SU-DHL-6 (cell line): ENCODE measurements around the gene PIGN.

Experiments
- H2AFZ ChIP-seq: fragments of 200-600 bp; sonication (generic); 2 replicates; pipeline ENCODE4 v1.6.1; 2014; ENCODE audit warnings: low read depth, mild to moderate bottlenecking, moderate library complexity, mixed read lengths, antibody characterized with exemption, low read length; ENCODE audit not compliant: severe bottlenecking
- H3F3A ChIP-seq: fragments of 200-600 bp; shearing (Covaris generic); 2 replicates; pipeline ENCODE4 v1.6.0; 2016; ENCODE audit warnings: antibody characterized with exemption, mild to moderate bottlenecking; ENCODE audit not compliant: insufficient read depth
- H3K27ac ChIP-seq: fragments of 200-600 bp; sonication (generic); 2 replicates; pipeline ENCODE4 v1.5.1; 2016; ENCODE audit warnings: low read depth, mild to moderate bottlenecking, low read length, moderate library complexity, mixed read lengths
- H3K27me3 ChIP-seq: fragments of 200-600 bp; sonication (generic), shearing (Covaris generic); 2 replicates; pipeline ENCODE4 v1.6.0; 2014; ENCODE audit warnings: mild to moderate bottlenecking, low read length
- H3K36me3 ChIP-seq: fragments of 200-600 bp; sonication (generic); 2 replicates; pipeline ENCODE4 v1.6.1; 2014; ENCODE audit warnings: mild to moderate bottlenecking, low read length, mixed read lengths
- H3K4me2 ChIP-seq: fragments of 300-600, 200-600 bp; shearing (Covaris generic), sonication (generic); 2 replicates; pipeline ENCODE4 v1.6.0; 2014; ENCODE audit warnings: low read length, low read depth, mild to moderate bottlenecking; ENCODE audit not compliant: poor library complexity, severe bottlenecking
- H3K4me3 ChIP-seq: fragments of 200-600 bp; sonication (generic); 2 replicates; pipeline ENCODE4 v1.5.1; 2014; ENCODE audit warnings: antibody characterized with exemption, low read length, mild to moderate bottlenecking, mixed read lengths; ENCODE audit not compliant: insufficient read depth, poor library complexity, severe bottlenecking
- H3K79me2 ChIP-seq: fragments of 200-600 bp; sonication (generic); 2 replicates; pipeline ENCODE4 v1.6.1; 2014; ENCODE audit warnings: mild to moderate bottlenecking, low read length, moderate library complexity; ENCODE audit not compliant: insufficient read depth
- H3K9ac ChIP-seq: fragments of 200-600 bp; sonication (generic); 2 replicates; pipeline ENCODE4 v1.7.0; 2014; ENCODE audit warnings: mild to moderate bottlenecking, low read length
- H3K9me2 ChIP-seq: fragments of 200-600 bp; sonication (generic); replicated peaks from 2 replicates; pipeline ENCODE4 v1.6.1; 2014; ENCODE audit warnings: low read length; ENCODE audit not compliant: insufficient read depth
- H3K9me3 ChIP-seq: fragments of 200-600 bp; sonication (generic); 2 replicates; pipeline ENCODE4 v1.6.1; 2014; ENCODE audit warnings: low read length, mixed read lengths; ENCODE audit not compliant: insufficient read depth
- H4K20me1 ChIP-seq: fragments of 200-600 bp; sonication (generic); 2 replicates; pipeline ENCODE4 v1.6.1; 2014; ENCODE audit warnings: low read depth, mild to moderate bottlenecking, antibody characterized with exemption, low read length, moderate library complexity, mixed read lengths
- EZH2phosphoT487 ChIP-seq: fragments of 200-600 bp; sonication (generic), shearing (Covaris generic); conservative IDR thresholded peaks from 2 replicates; pipeline ENCODE4 v1.6.1; 2018; ENCODE audit warnings: mild to moderate bottlenecking, antibody characterized with exemption, low read length, moderate library complexity, mixed read lengths
- TF ChIP-seq, protein P1 (sequence below): fragments of 200-600 bp; sonication (generic); IDR thresholded peaks from one replicate; pipeline ENCODE4 v1.5.1; 2017; ENCODE audit warnings: antibody characterized with exemption, mild to moderate bottlenecking, low read length, moderate library complexity; ENCODE audit not compliant: insufficient read depth, poor library complexity, severe bottlenecking

Gene PIGN

GRCh38 chr18:62118328-62118727 is 68.5 kb downstream of the PIGN start:
- H3K4me2 ChIP-seq: no peak overlapping the region
- no peak overlapping the region for H3K27ac ChIP-seq
- no peak overlapping the region for H3K4me3 ChIP-seq
- H3K9ac ChIP-seq: no peak overlapping the region
- no peaks in the 10 kb centered on the region for H3K79me2 ChIP-seq
- H3K36me3 ChIP-seq: peaks cover 6% of the 10 kb centered on the region
- no peaks in the 10 kb centered on the region for H3K27me3 ChIP-seq
- H3K9me3 ChIP-seq: no peaks in the 10 kb centered on the region
- H4K20me1 ChIP-seq: no peaks in the 10 kb centered on the region
- TF ChIP-seq EZH2phosphoT487: no peak
- TF ChIP-seq, protein P1, sequence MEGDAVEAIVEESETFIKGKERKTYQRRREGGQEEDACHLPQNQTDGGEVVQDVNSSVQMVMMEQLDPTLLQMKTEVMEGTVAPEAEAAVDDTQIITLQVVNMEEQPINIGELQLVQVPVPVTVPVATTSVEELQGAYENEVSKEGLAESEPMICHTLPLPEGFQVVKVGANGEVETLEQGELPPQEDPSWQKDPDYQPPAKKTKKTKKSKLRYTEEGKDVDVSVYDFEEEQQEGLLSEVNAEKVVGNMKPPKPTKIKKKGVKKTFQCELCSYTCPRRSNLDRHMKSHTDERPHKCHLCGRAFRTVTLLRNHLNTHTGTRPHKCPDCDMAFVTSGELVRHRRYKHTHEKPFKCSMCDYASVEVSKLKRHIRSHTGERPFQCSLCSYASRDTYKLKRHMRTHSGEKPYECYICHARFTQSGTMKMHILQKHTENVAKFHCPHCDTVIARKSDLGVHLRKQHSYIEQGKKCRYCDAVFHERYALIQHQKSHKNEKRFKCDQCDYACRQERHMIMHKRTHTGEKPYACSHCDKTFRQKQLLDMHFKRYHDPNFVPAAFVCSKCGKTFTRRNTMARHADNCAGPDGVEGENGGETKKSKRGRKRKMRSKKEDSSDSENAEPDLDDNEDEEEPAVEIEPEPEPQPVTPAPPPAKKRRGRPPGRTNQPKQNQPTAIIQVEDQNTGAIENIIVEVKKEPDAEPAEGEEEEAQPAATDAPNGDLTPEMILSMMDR: no peak
- no peak overlapping the region for H2AFZ ChIP-seq
- no peaks in the 10 kb centered on the region for H3F3A ChIP-seq
- H3K9me2 ChIP-seq: no peaks in the 10 kb centered on the region

- H4K20me1 ChIP-seq: no peaks in the 10 kb centered on the region; the same call in 1 of the 2 replicates
- no peak overlapping the region for H3K9ac ChIP-seq
- no peak overlapping the region for H3K4me3 ChIP-seq
- no peaks in the 10 kb centered on the region for H3K9me3 ChIP-seq
- peaks cover 13% of the 10 kb centered on the region; the same call in 1 of the 2 replicates for H3K36me3 ChIP-seq
- no peak overlapping the region for H2AFZ ChIP-seq
- no peaks in the 10 kb centered on the region for H3K9me2 ChIP-seq
- no peak for TF ChIP-seq EZH2phosphoT487
- TF ChIP-seq, protein P1: no peak
- no peaks in the 10 kb centered on the region for H3F3A ChIP-seq
- no peak overlapping the region for H3K4me2 ChIP-seq
- H3K27ac ChIP-seq: no peak overlapping the region
- H3K27me3 ChIP-seq: no peaks in the 10 kb centered on the region
- H3K79me2 ChIP-seq: no peaks in the 10 kb centered on the region
Measured at GRCh38 chr18:62109676-62110075, 77.2 kb downstream of the PIGN start.

DNA sequence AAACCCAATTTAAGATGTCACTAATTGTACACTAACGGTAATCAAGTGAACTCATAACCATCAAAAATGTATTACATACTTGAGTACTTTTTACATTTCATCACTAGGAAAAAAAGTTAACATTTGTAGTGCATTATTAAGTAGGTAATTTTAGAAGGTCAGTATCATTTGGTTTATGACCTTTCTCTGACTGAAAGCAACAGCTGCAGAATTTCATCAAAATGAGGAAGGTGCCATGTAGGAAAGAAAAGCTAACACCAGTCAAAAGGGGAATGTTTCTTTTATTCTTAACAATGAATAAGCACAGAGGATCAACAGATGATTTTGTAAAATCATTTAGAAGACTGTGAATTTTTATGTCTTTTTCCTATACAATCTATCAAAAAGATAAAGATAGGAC is 79.0 kb downstream of the PIGN start:
- Histone ChIP-seq H3K9ac (no peak overlapping the region), H3K36me3 (peaks cover 7% of the 10 kb centered on the region; the same call in 1 of the 2 replicates), H3K4me2 (no peak overlapping the region), H3F3A (no peaks in the 10 kb centered on the region), H3K27ac (no peak overlapping the region), H3K27me3 (no peaks in the 10 kb centered on the region), H3K9me2 (no peaks in the 10 kb centered on the region), H3K79me2 (no peaks in the 10 kb centered on the region), H3K4me3 (no peak overlapping the region), H3K9me3 (no peaks in the 10 kb centered on the region), H4K20me1 (no peaks in the 10 kb centered on the region; the same call in 1 of the 2 replicates), H2AFZ (no peak overlapping the region)
- TF ChIP-seq, protein P1: no peak
- no peak for TF ChIP-seq EZH2phosphoT487
